H54 (cell line): Measurements from ENCODE around the gene FAT3.

Experiments
- DNase-seq: peaks from one replicate; pipeline ENCODE4 v3.0.0; 2011; ENCODE audit warnings: low spot score, mixed read lengths; ENCODE audit not compliant: insufficient read length
- FAIRE-seq: peaks from 3 replicates; lab custom pipeline; 2011; peaks lifted over from hg19 to GRCh38; lab: Jason Lieb, UNC
- POLR2A ChIP-seq: IDR thresholded peaks from 2 replicates; pipeline ENCODE4 v1.6.1; 2011; ENCODE audit warnings: low read depth, mild to moderate bottlenecking, low read length

The FAT3 gene

DNA sequence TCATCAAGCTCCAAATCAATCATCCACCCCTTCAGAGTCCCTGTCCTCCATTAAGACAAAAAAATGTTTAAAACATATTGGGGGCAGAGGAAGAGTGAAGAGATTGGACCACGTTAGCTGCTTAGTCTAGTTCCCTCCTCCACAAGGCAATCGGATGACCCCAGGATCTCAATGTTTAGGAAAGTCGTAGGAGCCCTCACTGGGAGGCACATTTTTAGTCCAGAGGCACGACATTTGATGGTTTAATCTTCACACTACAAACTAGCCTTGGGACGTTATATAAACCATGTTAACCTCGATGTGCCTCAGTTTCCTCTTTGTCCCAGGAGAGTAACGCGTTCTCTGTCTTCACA, 588 bp upstream of the FAT3 start:
- FAIRE-seq (no peak), DNase-seq (no peak)
- TF ChIP-seq POLR2A: no peak

- DNase-seq (no peak), FAIRE-seq (no peak)
- no peak for TF ChIP-seq POLR2A
These were observed 528 bp downstream of the FAT3 start for GRCh38 chr11:92225125-92225567.

DNA sequence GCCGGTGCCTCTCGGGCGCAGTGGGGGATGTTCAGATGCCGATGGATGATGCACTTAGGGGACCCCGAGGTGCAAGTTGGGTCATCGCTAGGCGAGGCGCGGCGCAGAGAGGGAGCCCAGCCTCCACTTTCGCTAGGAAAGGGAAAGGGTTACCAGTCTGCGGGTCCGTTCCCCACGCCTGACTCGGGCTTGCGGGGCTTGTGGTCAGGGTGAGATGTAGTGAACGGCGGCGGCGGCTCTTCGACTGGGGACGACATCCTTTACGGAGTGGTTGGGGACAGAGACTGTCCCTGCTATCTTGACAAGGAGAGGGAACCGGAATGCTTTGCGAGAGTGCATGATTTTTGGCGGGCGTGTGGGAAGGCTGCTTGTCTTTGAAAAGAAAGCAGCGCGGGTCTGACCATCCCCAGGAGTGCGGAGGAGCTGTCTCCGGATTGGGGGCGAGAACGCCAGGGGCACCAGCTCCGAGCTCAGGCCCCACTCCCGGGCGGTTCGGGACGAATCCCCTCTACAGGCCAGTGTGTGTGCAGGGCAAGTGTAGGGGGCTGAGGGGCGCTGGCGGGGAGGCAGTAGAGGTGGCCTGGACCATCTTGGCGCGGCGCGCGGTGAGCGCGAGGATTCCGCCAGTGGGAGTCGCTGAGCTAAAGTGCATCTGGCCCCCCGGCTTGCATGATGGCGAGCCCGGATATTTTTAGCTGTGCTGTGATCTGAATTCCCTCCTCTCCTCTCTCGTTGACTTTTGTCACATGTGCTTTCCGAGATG, 1.1 kb downstream of the FAT3 start:
- FAIRE-seq (no peak), DNase-seq (no peak)
- TF ChIP-seq POLR2A: no peak

GRCh38 chr11:92226331-92227229, 2.0 kb downstream of the FAT3 start:
- FAIRE-seq (no peak), DNase-seq (no peak)
- no peak for TF ChIP-seq POLR2A

GRCh38 chr11:92227230-92227814, 2.7 kb downstream of the FAT3 start:
- FAIRE-seq: no peak
- no peak for TF ChIP-seq POLR2A
- no peak for DNase-seq

GRCh38 chr11:92227959-92228935, 3.6 kb downstream of the FAT3 start:
- no peak for TF ChIP-seq POLR2A
- FAIRE-seq (no peak), DNase-seq (no peak)

- DNase-seq (no peak), FAIRE-seq (no peak)
- TF ChIP-seq POLR2A: no peak
These were observed 12.2 kb downstream of the FAT3 start for GRCh38 chr11:92236856-92237255.

GRCh38 chr11:92240916-92241315, 16.3 kb downstream of the FAT3 start:
- FAIRE-seq (no peak), DNase-seq (no peak)
- TF ChIP-seq POLR2A: no peak

GRCh38 chr11:92245700-92246271, 21.2 kb downstream of the FAT3 start:
- DNase-seq (no peak), FAIRE-seq (no peak)
- no peak for TF ChIP-seq POLR2A

DNA sequence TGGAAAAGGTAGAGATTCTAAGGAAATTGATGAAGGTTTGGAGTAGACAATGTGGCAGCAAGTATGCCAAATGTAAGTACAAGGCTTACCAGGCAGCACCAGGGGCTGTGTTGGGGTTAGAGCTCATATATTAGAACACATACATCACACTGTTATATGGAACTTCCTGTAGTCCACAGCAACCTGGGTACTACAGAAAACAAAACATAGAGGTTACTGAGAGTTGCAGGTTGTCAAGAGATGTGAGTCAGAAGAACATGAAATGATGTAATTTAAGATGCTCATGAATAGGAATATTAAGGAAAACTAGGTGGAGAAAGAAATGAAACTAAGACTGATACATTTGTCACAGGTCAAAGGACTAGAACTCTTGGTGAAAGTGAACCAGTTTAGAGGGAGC, 22.0 kb downstream of the FAT3 start:
- TF ChIP-seq POLR2A: no peak
- FAIRE-seq (no peak), DNase-seq (no peak)

- no peak for DNase-seq
- no peak for TF ChIP-seq POLR2A
- FAIRE-seq: no peak
These were observed 24.6 kb downstream of the FAT3 start for GRCh38 chr11:92249156-92249753.

DNA sequence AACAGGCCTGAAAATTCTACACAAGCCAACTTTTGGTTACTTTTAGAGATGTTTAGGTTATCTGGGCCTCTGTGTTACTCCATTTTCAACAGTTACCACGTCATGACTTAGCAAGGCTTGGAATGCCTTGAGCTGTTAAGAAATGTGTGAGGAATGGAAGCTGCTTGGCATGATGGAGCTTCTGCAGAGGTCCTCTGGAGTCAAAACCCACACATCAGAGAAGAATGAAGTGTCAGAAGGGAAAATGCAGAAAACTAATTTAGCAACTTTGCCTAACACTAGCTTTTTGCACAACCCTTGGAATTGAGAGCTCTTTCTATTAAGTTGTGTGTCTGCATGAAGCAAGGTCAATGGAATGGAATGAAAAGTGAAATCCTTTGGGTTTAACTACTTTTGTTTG, 27.4 kb downstream of the FAT3 start:
- no peak for DNase-seq
- no peak for FAIRE-seq
- no peak for TF ChIP-seq POLR2A
